Prostate gland (tissue), 2 donors: ENCODE results near the gene CELA2B.

Experiments
- CTCF ChIP-seq, 4 experiments: fragments of 200-600 bp in 2 of 4; fragments of 450-650 bp in 2 of 4; sonication (generic) in 2 of 4; IDR thresholded peaks; 1 replicate in 3 of 4; 2 replicates in 1 of 4; pipeline ENCODE4 v1.5.1; 2016 to 2019; ENCODE audit warnings: antibody characterized with exemption in 4 of 4, mild to moderate bottlenecking in 2 of 4, moderate library complexity in 2 of 4
- POLR2A ChIP-seq: fragments of 450-650 bp; IDR thresholded peaks from one replicate; pipeline ENCODE4 v1.6.1; 2016; ENCODE audit warnings: antibody characterized with exemption, mild to moderate bottlenecking
- POLR2AphosphoS5 ChIP-seq: sonication (generic); formaldehyde crosslinking; IDR thresholded peaks from one replicate; pipeline ENCODE4 v1.6.1; 2017; ENCODE audit warnings: antibody characterized with exemption

DNA sequence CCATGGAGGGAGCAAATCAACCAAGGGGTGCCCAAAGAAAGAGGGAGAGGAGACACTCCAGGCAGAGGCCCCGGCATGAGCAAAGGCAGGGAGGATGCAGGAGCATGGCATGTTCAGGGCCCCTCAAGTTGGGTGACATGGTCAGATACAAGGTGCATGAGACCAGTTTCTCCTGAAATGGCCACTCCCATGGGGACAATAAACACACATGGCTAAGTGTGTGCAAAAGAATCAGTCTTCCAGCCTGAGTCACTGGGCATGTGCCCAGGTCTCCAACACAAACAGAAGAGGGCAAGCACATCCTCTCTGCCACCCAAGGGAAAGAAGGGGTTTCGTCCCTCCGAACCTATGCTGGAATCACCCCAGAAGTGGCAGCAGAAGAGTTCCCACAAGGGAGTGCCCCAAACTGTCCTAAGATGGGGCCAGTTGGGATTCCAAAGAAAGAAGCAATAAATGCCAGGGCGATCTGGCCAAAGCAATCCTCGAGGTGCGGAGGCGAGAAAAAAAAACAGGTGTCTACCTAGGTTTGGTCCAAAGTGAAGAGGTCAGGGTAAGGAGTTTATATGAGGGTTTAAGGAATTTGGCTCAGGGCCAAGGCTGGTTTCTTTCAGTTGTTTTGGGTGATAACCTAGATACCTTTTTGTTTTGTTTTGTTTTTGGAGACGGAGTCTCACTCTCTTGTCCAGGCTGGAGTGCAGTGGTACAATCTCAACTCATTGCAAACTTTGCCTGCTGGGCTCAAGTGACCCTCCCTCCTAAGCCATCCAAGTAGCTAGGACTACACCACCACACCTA lies 34.9 kb downstream of the CELA2B start:
- TF ChIP-seq CTCF (IDR thresholded peaks at IDR 0.05): no peak
- TF ChIP-seq POLR2AphosphoS5: no peak
- no peak for TF ChIP-seq POLR2A
